GM18870 (cell line): ENCODE results near the gene GOLIM4.
"Not testable (repeated sequence)": the region's sequence is repeated elsewhere in the genome, so short reads cannot be mapped to it uniquely, and the experiment has no call there.

Source experiments
- ATAC-seq: cut with Tn5 transposase; IDR thresholded peaks from one replicate; pipeline ENCODE4 v1.9.1; 2021; ENCODE audit warnings: moderate library complexity; ENCODE audit not compliant: unreplicated experiment

The GOLIM4 gene, protein sequence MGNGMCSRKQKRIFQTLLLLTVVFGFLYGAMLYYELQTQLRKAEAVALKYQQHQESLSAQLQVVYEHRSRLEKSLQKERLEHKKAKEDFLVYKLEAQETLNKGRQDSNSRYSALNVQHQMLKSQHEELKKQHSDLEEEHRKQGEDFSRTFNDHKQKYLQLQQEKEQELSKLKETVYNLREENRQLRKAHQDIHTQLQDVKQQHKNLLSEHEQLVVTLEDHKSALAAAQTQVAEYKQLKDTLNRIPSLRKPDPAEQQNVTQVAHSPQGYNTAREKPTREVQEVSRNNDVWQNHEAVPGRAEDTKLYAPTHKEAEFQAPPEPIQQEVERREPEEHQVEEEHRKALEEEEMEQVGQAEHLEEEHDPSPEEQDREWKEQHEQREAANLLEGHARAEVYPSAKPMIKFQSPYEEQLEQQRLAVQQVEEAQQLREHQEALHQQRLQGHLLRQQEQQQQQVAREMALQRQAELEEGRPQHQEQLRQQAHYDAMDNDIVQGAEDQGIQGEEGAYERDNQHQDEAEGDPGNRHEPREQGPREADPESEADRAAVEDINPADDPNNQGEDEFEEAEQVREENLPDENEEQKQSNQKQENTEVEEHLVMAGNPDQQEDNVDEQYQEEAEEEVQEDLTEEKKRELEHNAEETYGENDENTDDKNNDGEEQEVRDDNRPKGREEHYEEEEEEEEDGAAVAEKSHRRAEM

DNA sequence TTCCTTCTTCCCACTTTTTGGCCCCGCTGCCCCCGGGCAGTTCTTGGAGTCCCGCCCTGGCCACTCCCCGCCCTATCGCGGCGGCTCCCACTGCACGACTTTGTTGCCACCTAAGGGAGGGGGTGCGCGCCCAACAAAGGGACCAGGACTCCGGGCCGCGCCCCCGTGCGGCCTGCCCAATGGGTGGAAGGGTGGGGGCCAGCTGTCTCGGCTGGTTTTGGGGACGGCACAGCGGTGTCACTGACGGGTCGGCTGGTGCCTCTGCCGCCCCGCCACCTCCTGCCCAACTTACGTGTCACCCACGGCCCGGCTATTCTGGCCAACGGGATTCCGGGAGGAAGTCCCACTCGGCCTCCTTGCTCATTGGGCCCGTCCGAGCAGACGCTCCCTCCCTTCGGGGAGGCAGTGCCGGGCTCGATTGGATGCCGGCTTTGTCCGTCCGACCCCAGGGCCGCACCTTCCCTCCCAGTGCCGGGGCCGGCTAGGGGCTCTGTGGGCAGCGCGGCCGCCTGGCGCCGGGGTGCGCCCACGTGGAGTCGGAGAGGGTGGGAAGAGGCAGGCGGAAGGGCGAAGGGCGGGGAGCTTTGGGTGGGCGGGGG, at the start of gene GOLIM4:
Gene GOLIM4, minus strand, starts transcription at position 314 of the 599 bp plus-strand sequence. CDS start 639 bp downstream, outside the sequence.
- peak; percentile 83 for ATAC-seq

DNA sequence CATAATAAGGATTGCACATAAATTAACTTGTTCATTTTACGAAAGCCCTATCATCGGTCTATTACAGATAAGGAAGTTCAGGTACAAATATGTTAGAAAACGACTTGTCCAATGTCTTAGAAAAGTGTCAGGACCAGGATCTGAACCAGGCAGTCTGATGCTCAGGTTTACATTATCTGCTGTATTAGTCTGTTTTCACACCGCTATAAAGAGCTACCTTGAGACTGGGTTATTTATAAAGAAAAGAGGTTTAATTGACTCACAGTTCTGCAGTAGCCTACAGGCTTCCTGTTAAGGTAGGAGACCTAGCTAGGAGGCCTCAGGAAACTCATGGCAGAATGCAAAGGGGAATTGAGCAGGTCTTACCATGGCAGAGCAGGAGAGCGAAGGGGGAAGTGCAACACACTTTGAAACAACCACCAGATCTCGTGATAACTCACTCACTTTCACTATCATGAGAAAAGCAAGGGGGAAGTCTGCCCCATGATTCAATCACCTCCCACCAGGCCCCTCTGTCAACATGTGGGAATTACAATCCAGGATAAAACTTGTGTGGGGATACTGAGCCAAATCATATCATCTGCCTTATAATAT, 45.8 kb upstream of the GOLIM4 start:
- peak; percentile 54 for ATAC-seq

DNA sequence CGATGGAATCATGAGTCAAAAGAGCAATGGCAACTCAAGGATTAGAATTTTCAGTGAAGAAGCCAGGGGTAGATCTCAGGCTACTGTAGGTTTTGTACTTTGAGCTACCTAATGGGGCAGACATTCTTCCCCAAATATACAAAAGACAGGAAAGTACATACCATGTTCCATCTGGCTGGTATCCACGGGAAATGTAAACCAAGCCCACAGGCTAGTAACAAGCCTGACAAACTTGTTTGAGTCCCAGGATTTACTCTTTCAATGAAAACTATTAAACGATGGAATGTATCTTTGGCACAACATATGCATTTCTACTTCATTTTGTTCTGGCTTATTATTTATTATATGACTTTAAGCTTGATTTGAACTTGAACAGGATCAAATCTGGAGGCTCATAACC, 44.2 kb upstream of the GOLIM4 start:
- ATAC-seq = no peak

DNA sequence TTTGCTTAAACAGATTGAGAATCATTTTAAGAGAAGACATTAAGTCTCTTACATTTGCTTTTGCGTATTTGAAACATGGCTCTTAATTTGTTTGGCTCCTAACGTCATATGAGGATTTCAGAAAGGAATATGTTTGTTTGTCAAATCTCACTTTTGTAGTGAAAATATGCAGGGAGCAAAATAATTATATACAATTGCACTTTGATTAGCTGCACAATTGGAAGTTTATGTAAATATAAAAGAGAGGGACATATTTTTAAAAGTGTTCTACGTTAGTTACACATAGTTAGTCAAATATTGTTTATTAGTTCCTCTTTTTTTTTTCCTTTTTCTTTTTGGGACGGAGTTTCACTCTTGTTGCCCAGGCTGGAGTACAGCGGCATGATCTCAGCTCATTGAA, 42.7 kb upstream of the GOLIM4 start:
- ATAC-seq = no peak

DNA sequence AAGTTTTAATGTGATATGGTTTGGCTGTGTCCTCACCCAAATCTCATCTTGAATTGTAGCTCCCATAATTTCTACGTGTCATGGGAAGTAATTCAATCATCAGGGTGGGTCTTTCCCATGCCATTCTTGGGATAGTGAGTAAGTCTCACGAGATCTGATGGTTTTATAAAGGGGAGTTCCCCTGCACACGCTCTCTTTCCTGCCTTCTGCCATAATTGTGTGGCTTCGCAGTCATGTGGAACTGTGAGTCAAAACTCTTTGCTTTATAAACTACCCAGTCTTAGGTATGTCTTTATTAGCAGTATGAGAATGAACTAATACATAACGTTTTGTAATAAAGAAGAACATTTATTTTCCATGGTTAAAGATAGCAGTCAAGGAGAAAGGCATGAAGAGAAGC, 39.2 kb upstream of the GOLIM4 start:
- ATAC-seq = peak; percentile 73

DNA sequence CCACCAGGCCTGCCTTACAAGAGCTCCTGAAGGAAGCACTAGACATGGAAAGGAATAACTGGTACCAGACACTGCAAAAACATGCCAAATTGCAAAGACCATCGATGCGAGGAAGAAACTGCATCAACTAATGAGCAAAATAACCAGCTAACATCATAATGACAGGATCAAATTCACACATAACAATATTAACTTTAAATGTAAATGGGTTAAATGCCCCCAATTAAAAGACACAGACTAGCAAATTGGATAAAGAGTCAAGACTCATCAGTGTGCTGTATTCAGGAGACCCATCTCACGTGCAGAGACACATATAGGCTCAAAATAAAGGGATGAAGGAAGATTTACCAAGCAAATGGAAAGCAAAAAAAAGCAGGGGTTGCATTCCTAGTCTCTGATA, 34.5 kb upstream of the GOLIM4 start:
- not testable (repeated sequence) for ATAC-seq

DNA sequence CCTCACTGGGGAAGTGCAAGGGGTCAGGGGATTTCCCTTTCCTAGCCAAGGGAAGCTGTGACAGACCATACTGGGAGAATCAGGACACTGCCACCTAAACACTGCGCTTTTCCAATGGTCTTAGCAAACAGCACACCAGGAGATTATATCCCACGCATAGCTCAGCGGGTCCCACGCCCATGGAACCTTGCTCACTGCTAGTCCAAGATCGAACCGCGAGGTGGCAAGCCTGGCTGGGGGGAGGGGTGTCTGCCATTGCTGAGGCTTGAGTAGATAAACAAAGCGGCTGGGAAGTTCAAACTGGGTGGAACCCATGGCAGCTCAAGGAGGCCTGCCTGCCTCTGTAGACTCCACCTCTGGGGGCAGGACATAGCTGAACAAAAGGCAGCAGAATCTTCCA, 32.7 kb upstream of the GOLIM4 start:
- ATAC-seq = not testable (repeated sequence)

DNA sequence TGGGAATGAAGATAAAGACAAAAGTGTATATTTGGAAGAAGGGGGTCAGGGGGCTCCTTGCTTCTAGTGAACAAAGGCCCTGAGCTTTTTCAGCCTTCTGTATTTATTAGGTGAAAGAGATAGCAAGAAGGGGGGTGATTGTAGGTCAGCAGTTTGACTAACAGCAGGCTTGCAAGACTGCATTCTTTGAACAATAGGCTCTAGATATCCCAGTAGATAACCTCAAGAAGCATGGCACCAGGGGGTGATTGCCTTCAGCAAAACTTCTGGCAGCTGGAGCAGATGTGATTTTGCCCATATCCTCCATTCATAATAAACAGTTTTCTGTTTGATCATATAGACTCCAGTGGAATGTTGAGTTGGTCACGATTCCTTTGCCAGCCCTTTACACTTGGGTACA, 31.7 kb upstream of the GOLIM4 start:
- no peak for ATAC-seq

DNA sequence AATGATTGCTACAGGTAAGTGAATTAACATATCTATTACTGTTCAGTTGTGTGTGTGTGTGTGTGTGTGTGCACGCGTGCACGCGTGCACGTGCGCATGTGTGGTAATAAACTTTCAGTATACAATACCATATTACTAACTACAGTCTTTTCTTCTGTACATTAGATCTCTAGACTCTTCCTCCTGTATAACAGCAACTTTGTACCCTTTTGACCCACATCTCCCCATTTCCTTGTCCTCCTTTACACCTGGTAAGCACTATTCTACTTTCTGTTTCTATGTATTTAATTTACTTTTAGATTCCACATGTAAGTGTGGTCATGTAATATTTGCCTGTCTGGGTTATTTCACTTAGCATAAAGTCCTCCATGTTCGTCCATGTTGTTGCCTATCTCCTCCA, 29.1 kb upstream of the GOLIM4 start:
- no peak for ATAC-seq

DNA sequence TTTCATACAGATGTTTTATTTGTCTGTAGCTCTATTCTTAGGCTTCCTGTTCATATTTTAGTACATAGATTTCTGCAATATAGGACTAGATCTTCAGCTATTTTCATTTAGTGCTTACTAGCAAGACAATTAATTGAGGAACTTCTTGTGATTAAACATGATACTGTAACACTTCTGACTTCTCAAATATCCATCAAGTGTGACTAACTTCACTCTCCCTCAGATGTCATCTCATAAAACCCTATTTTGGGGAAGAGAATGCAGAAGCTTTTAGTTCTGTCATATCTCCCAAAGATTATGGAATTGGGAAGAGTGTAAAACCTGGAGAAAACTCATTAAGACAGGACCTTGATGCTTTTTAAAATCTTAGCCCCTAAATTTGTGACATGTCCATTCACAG, 28.6 kb upstream of the GOLIM4 start:
- no peak for ATAC-seq

DNA sequence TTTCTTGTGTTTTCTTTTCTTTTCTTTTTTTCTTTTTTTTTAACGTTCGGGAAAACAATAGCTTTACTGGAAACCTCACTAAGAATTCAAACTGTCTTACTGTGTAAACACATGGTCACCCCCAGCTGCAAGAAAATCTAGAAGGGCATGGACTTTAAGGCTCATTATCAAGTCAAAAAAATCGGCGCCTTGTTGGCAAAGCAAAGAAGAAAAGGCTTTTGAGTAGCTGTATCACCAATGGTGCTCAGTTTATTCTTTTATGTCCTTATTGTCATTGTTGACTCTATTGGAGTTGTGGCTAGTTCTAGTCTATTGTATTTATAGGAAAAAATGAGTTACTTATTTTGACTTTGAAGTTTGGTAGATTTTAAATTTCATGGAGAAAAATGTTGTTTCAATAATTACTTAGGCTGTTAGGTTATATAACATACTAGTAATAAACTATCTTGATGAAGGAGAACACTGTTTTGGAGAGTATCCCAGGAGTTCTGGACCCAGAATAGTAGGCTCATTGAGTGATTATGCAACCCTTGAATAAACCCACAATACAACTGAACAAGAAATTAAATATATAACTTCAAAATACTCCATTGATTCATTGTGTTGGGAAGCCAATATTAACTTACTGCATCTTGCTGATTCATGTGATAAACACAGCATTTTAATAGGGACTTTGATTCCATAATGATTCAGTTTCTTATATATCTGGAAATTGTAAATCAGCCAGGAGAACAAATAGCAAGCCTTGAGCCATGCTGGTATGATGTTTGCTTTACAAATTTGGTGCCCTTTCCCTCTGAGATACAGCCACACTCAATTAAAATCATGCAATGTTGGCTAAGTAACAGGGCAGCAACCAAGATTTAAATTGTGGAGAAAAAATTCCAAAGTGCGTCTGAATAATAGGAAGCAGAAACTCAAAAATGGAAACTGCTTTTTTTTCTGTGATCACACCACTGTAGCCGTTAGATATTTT, 27.8 kb upstream of the GOLIM4 start:
- no peak for ATAC-seq

DNA sequence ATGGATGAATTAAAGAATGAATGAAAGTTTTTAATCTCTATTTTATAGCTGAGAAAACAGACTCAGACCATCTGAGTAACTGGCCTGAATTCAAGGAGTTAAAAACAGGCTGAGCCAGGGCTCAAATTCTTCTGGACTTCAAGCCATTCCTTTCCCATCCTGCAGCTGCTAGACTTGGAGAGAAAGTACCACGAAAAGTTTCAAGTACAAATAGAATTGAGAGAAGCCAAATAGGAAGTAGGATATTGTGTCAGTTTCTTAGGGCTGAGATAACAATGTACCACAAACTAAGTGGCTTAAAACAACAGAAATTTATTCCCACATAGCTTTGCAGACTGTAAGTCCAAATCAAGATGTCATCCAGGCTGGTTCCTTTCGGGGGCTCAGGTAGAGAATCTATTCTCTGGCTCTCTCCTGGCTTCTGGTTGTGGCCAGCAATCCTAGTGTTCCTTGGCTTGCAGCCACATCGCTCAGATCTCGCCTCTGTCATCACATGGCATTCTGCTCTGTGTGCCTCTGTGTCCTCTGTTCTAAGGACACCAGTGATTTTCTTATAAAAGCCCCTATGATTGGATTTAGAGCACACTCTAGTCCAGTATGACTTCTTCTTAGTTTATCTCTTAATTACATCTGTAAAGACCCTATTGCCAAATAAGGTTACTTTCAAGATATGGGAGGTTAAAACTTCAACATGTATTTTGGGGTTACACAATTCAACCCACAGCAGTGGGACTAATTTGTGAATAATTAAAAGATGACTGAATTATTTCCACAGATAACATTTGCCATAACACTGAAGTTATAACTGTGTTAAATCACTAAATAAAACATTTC, 25.7 kb upstream of the GOLIM4 start:
- ATAC-seq = no peak

DNA sequence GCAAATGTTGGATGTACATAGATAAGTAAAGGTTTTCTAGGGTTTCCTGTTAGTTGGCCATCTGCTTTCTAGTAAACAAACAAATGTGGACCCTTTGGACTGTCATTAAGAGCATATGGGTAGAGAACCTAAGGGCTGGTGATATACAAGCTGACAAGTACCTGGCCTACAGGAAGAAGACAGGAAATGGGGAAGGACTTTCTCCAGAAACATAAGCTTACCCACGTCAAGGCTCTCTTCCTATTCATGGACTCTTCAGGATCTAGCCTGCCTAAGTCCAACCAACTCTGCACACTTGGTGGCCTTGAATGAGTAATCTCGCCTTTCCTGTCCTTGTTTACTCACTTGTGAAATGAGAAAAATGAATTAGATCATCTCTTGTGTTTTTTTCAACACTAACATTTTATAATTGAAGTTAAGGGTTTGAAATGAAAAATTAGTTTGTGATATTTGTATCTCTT, 22.2 kb upstream of the GOLIM4 start:
- no peak for ATAC-seq

DNA sequence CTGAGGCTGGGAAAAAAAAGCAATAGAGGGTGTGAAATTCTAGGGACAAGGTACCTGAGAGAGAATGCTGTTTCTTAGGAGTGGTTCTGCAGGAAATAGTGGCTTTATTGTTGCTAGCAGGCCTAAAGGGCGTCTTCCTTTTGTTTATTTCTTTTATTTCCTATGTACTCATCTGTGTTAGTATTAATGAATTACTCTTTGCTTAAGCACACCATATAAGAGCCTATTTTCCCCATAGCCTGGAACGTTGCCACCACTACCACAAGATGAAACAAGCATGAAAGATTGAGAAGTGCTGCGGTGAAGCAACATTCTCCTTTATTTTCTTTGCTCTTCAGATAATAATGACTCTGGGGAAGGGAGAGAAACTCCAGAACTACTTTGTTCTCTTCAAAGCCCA, 21.3 kb upstream of the GOLIM4 start:
- ATAC-seq = no peak

DNA sequence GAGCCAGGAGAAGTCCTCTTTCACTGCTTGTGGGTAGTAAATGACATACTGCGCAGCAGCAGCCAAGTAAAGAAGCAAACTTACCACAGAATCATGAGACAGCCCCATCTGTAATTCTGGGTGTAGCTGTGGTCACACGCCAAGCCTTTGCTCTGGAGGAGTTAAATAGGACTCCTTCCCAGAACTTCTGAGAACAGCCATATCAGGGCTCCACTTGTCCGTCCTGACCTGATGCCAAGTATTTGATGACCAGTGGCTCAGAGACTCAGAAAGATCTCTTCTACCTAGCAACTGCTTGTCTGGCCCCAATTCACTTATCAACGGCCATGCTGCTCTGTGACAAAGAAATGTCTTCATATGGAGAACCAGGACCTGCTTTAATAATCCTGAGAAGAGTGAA, 20.6 kb upstream of the GOLIM4 start:
- ATAC-seq = no peak

DNA sequence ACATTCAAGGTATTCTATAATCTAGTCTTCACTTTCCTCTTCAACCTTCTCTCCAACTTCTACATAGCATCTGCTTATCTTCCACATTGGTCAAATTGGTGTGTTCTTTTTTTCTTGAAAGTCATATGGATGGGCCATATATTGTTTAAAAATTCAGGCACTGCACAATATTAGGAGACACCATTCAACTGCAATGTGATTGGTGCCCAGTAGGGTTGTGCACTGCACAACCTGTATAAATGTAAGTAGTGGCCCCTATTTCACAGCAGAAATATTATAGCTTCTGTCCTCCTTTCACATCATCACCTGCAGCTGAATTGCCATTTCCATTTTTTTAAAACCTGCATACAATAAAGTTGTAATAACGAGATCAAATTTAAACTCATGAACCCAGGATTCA, 18.1 kb upstream of the GOLIM4 start:
- ATAC-seq = no peak

DNA sequence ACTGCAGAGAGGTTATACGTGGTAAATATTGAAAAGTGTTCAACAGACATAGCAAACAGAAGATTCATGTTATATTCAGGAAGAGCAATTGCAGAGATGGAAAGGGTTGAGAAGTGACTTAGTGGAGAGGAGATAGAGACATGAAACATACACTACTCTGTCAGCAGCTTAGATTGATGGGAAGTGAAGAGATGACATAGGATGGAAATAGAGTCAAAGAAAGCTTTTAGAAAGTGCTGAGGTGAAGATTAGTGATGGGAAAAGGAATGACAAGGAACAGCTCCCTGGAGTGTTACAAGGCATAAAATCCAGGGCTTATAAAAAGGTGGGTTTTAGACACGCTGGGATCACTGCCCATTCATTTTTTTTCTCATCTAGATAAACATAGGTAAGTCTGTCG, 17.2 kb upstream of the GOLIM4 start:
- ATAC-seq = no peak

DNA sequence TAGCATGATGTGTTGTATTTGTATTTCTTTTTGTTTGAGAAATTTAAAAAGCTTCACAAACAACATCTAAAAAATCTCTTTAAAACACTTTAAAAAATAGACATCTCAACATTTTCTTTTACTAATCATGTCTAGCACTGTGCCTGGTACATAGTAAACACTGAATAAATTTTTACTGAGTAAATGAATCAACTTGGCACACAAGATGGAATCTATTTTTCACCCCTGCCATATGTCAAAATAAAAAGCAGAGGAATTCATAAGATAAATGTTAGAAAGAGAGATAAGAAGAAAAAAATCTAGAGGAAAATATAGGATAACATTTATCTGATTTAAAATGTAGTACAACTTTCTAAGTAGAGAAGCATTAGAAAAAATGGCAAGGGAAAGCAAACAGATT, 8.6 kb upstream of the GOLIM4 start:
- no peak for ATAC-seq

DNA sequence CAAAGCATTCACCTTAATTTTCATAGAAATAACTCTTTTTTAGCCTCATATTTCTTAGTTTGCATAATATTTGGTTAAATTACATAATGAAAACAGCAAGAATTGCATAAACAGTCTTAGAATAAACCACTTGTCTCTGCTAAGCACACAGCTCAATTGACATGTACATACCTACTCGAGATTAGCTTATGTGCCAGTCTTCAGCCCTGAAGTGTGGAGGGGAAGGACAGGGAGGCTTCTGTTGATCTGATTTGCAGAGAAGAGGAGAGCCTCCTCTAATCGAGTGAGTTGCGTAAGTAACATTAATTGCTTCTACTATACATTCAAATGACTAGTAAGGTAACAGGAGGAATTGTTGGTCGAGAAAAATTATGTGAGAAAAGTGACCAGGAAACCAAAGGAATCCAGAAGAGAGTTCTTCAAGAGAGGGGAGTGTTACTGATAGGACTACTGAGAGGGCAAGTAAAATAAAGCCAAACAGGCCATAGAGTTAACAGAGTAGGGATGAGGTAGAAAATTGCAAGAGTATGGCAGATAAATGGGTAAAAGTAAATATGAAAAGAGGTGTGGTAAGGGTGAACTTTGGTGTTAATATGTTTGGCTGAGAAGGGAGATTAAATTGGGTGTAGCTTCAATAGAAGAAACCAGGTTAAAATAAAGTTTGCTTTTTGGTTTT, 7.1 kb upstream of the GOLIM4 start:
- ATAC-seq = no peak
